GM13976 (cell line): Measurements from ENCODE around the gene HES1.
"Not testable (repeated sequence)": the region's sequence is repeated elsewhere in the genome, so short reads cannot be mapped to it uniquely, and the experiment has no call there.

Source experiments
- DNase-seq: peaks from one replicate; pipeline ENCODE4 v3.0.0; 2012; ENCODE audit warnings: low spot score
- in situ Hi-C: fragments of 300-500 bp; cut with MboI; formaldehyde crosslinking; loops from one replicate; pipeline ENCODE4 v1.12.0; 2022; ENCODE audit warnings: low sequenced_read_pairs, mixed read lengths, inconsistent platforms; ENCODE audit not compliant: unreplicated experiment
- TF ChIP-seq, protein P1 (sequence below): IDR thresholded peaks from 2 replicates; pipeline ENCODE4 v1.5.1; 2012; ENCODE audit warnings: borderline replicate concordance, mild to moderate bottlenecking; ENCODE audit not compliant: insufficient read depth; ENCODE audit errors: extremely low read depth, missing control alignments, control extremely low read depth

HES1 gene

DNA sequence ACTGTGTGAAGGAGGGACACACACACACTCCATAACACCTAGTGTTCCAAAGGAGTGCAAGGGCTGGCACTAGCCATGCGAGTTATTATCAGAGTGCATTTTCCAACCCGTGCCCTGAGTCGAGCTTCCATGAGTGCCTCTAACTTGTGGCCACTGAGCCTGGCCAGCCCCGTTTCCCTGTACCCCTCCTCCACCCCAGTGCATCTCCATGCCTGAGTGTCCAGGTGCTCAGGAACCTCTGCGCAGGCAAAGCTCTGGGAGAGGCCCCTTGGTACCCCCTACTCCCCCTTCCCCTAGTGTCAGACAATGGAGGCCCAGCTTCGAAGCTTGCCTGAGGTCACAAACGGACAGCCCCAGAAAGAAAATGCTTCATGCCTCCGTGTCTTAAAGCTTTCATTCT lies 45.2 kb upstream of the HES1 start:
- TF ChIP-seq, protein P1, sequence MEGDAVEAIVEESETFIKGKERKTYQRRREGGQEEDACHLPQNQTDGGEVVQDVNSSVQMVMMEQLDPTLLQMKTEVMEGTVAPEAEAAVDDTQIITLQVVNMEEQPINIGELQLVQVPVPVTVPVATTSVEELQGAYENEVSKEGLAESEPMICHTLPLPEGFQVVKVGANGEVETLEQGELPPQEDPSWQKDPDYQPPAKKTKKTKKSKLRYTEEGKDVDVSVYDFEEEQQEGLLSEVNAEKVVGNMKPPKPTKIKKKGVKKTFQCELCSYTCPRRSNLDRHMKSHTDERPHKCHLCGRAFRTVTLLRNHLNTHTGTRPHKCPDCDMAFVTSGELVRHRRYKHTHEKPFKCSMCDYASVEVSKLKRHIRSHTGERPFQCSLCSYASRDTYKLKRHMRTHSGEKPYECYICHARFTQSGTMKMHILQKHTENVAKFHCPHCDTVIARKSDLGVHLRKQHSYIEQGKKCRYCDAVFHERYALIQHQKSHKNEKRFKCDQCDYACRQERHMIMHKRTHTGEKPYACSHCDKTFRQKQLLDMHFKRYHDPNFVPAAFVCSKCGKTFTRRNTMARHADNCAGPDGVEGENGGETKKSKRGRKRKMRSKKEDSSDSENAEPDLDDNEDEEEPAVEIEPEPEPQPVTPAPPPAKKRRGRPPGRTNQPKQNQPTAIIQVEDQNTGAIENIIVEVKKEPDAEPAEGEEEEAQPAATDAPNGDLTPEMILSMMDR, result no peak
- in situ Hi-C loops, result no loop called here
- no peak for DNase-seq

DNA sequence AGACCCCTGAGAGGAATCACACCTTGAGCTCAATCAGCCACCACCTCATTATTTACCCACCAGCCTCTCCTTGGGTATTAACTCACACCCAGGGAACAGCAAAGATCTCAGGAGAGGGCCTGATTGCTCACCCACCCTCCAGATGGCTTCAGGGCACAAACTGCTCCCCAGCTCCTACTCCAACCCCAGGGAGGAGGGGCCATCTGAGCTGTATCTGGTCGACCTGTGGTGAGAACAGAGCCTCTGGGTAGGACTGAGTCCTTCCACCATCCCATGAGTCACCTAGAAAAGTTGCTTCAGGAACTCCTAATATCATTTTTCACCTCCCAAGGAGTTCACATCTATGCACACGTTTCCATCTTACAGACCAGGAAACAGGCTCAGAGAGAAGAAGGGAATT lies 44.8 kb upstream of the HES1 start:
- no peak for DNase-seq
- in situ Hi-C loops, result no loop called here

DNA sequence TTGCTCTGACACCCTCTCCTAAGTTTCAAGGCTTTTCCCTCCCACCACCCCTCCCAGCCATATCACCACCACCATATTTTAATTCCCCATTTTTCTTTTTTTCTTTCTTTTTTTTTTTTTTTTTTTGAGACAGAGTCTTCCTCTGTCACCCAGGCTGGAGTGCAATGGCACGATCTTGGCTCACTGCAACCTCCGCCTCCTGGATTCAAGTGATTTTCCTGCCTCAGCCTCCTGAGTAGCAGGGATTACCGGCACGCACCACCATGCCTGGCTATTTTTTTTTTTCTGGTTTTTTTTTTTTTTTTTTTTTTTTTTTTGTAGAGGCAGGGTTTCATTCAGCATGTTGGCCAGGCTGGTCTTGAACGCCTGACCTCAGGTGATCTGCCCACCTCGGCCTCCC lies 44.1 kb upstream of the HES1 start:
- DNase-seq, in situ Hi-C loops: not testable (repeated sequence)

More for the DNA sequence above, 44.8 kb upstream of the HES1 start:
- TF ChIP-seq, protein P1, result no peak

DNA sequence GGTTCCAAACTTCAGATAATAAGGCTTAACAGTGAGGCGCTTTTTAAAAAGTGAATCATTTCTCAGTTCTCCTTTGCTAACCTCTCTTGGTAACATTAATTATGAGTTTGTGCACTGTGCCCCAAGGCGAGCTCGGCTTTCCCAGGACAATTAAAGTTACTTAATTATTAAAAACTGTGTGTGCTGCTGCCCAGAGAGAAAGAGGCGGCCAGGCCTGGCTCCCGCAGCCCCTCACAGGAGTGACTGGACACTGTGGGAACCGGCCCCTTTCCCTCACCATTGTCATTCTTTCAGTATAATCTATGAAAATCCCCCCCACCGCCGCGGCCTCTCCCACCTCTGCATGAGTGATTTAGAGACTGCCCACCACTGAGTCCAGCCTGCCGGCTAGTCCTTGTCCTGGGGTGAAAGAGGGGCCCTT lies 43.1 kb upstream of the HES1 start:
- DNase-seq, result no peak
- TF ChIP-seq, protein P1, result no peak
- in situ Hi-C loops, result no loop called here

DNA sequence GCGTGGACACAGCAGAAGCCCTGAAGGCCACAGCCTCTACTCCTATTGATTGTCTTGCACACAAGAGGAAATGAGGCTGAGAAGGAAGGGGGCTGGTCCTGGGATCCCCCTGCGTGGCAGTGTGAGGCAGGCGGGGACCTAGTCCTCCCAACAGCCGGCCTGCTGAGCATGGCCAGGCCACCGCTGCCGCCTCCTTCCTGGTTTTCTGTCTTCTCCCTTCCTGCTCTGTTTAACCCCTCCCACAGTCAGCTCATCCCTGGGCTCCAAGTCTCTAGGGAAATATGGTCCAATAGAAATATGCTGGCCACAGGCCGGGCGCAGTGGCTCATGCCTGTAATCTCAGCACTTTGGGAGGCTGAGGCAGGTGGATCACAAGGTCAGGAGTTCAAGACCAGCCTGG lies 42.1 kb upstream of the HES1 start:
- in situ Hi-C loops, result no loop called here
- DNase-seq, result no peak
- TF ChIP-seq, protein P1, result no peak

DNA sequence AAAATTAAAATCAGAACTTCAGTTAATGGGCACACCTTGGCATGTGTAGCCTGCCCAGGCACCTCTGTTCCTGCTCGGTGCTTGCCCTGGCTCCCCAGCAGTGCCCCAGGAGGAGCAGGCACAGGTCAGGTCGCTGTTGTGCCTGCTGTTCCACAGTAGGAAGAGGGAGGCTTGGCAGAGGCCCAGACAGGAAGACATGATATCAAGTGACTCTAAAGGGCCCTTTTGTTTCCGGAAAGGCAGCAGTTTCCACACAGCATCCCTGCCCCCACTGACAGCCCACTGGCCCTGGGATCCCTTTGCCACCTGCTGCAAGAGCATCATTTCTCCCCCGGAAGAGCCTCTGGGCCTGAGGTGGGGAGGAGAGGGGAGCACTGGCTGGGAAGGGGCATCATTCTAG lies 40.5 kb upstream of the HES1 start:
- in situ Hi-C loops, result no loop called here
- DNase-seq, result no peak

DNA sequence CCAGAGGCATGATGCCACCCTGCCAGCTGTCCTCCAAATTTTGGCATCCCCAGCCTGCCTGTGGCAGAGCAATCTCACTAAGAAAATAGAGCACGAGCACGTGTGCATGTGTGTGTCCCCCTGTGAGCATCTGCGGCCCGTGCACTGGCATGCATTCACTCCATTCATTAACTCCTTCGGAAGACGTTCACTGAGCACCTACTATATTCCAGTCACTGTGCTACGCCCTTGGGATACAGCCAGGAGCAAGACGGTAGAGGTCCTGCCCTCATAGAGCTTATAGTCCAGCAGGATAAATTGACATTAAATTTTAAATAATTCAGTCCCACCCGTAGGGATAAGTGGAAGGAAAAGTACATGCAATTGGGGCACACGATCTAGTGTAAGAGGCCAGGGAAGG lies 40.0 kb upstream of the HES1 start:
- TF ChIP-seq, protein P1, result no peak
- DNase-seq, result no peak
- in situ Hi-C loops, result no loop called here

More for the DNA sequence above, 40.5 kb upstream of the HES1 start:
- TF ChIP-seq, protein P1, result no peak
